Parathyroid adenoma (tissue), 2 donors: Measurements from ENCODE around the gene PVALEF.

Source experiments
- H2AFZ ChIP-seq: fragments of 300-600 bp; sonication (generic); one replicate; pipeline ENCODE4 v1.7.0; 2017; ENCODE audit warnings: antibody characterized with exemption, mild to moderate bottlenecking
- H3K27ac ChIP-seq: fragments of 300-600 bp; sonication (generic); one replicate; pipeline ENCODE4 v1.7.0; 2017
- H3K27me3 ChIP-seq: fragments of 300-600 bp; sonication (generic); one replicate; pipeline ENCODE4 v1.7.0; 2017; ENCODE audit warnings: low read length; ENCODE audit not compliant: control insufficient read depth, insufficient read depth
- H3K36me3 ChIP-seq: fragments of 300-600 bp; sonication (generic); one replicate; pipeline ENCODE4 v1.7.0; 2017; ENCODE audit warnings: low read length; ENCODE audit not compliant: control insufficient read depth, insufficient read depth
- H3K4me1 ChIP-seq: fragments of 300-600 bp; sonication (generic); one replicate; pipeline ENCODE4 v1.7.0; 2017; ENCODE audit warnings: control low read depth
- H3K4me2 ChIP-seq: fragments of 300-600 bp; sonication (generic); one replicate; pipeline ENCODE4 v1.7.0; 2017; ENCODE audit warnings: low read length
- H3K4me3 ChIP-seq: fragments of 300-600 bp; sonication (generic); one replicate; pipeline ENCODE4 v1.7.0; 2017; ENCODE audit warnings: low read depth, low read length
- H3K79me2 ChIP-seq: fragments of 300-600 bp; sonication (generic); one replicate; pipeline ENCODE4 v1.7.0; 2017; ENCODE audit warnings: control low read depth
- H3K9ac ChIP-seq: fragments of 300-600 bp; sonication (generic); one replicate; pipeline ENCODE4 v1.7.0; 2017; ENCODE audit warnings: mild to moderate bottlenecking
- H3K9me3 ChIP-seq: fragments of 300-600 bp; sonication (generic); one replicate; pipeline ENCODE4 v1.7.0; 2017; ENCODE audit warnings: low read length; ENCODE audit not compliant: control insufficient read depth
- TF ChIP-seq, protein P1 (sequence below): fragments of 300-600 bp; sonication (generic); IDR thresholded peaks from one replicate; pipeline ENCODE4 v1.7.0; 2017; ENCODE audit warnings: antibody characterized with exemption, mild to moderate bottlenecking
- donor health status: primary hyperparathyroidism.

PVALEF gene

DNA sequence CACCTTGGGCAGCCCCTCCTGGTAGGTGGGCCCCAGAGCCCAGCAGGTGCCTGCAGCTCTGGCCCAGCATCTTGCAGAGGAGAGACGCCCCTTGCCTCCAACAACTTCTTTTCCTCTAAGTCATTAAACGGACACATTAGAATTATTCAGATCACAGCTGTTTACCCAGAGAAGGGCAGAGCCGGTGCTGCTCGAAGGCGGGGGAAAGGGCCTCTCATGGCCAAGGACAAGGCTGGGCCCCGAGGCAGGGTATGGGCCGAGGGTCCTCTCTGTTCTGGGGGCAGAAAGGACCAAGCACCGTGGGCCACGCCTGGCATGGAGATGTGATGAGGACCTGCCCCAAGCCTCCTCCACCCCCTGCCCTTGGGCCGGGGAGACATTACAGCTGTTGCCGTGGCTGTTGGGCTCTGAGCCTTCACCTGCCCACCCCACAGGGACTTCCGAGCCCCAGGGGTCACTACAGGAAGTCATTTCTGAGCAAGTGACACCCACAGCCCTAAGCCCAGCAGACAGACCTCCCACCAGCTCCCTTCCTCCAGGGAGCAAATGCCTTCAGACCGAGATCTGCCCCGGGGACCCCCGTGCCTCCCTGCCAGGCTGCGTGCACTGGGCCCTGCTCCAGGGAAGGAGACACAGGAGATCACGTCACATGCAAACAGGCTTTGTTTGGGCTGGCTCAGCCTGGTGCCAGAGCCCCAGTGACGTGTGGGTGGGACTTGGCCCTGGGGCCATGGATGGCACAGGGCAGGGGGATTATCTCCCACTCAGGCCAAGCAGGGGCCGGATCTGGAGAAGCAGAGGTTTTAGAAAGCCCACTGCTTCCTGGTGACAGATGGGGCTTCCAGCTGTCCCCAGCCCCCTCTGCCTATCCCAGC lies 699 bp upstream of the PVALEF start:
- H3K27me3 ChIP-seq = no peaks in the 10 kb centered on the region
- H3K79me2 ChIP-seq = peaks cover 18% of the 10 kb centered on the region
- peak overlapping the region; percentile 87 for H3K9ac ChIP-seq
- H3K36me3 ChIP-seq = no peaks in the 10 kb centered on the region
- TF ChIP-seq, protein P1, sequence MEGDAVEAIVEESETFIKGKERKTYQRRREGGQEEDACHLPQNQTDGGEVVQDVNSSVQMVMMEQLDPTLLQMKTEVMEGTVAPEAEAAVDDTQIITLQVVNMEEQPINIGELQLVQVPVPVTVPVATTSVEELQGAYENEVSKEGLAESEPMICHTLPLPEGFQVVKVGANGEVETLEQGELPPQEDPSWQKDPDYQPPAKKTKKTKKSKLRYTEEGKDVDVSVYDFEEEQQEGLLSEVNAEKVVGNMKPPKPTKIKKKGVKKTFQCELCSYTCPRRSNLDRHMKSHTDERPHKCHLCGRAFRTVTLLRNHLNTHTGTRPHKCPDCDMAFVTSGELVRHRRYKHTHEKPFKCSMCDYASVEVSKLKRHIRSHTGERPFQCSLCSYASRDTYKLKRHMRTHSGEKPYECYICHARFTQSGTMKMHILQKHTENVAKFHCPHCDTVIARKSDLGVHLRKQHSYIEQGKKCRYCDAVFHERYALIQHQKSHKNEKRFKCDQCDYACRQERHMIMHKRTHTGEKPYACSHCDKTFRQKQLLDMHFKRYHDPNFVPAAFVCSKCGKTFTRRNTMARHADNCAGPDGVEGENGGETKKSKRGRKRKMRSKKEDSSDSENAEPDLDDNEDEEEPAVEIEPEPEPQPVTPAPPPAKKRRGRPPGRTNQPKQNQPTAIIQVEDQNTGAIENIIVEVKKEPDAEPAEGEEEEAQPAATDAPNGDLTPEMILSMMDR = no peak
- H3K4me2 ChIP-seq = peak overlapping the region; percentile 90
- peak overlapping the region; percentile 63 for H3K4me3 ChIP-seq
- H2AFZ ChIP-seq = peak overlapping the region; percentile 89
- H3K9me3 ChIP-seq = no peaks in the 10 kb centered on the region
- peak overlapping the region; percentile 85 for H3K27ac ChIP-seq
- H3K4me1 ChIP-seq = peaks cover 12% of the 10 kb centered on the region

GRCh38 chr17:81166033-81166492 lies 756 bp downstream of the PVALEF start, which contains the start of gene AATK:
Gene AATK (minus strand): TSS chr17:81166221. CDS start chr17:81165992, 229 bp downstream.
- TF ChIP-seq, protein P1 = no peak
- Histone ChIP-seq H3K27ac (peak within 1 kb of the TSS; percentile 85), H3K36me3 (no peaks in the 10 kb centered on the region), H3K79me2 (peaks cover 22% of the 10 kb centered on the region), H3K27me3 (no peaks in the 10 kb centered on the region), H3K9me3 (no peaks in the 10 kb centered on the region), H3K4me1 (peaks cover 12% of the 10 kb centered on the region), H2AFZ (peak within 1 kb of the TSS; percentile 92), H3K4me2 (peak within 1 kb of the TSS; percentile 90), H3K9ac (peak within 1 kb of the TSS; percentile 87), H3K4me3 (peak within 1 kb of the TSS; percentile 63)

GRCh38 chr17:81167194-81167524 lies 1.9 kb downstream of the PVALEF start:
- Histone ChIP-seq H3K4me2 (no peak overlapping the region), H3K27ac (no peak overlapping the region), H3K27me3 (no peaks in the 10 kb centered on the region), H3K36me3 (no peaks in the 10 kb centered on the region), H3K79me2 (peaks cover 22% of the 10 kb centered on the region), H3K4me1 (peaks cover 12% of the 10 kb centered on the region), H3K9me3 (no peaks in the 10 kb centered on the region), H2AFZ (no peak overlapping the region), H3K4me3 (no peak overlapping the region), H3K9ac (no peak overlapping the region)
- TF ChIP-seq, protein P1 = no peak

DNA sequence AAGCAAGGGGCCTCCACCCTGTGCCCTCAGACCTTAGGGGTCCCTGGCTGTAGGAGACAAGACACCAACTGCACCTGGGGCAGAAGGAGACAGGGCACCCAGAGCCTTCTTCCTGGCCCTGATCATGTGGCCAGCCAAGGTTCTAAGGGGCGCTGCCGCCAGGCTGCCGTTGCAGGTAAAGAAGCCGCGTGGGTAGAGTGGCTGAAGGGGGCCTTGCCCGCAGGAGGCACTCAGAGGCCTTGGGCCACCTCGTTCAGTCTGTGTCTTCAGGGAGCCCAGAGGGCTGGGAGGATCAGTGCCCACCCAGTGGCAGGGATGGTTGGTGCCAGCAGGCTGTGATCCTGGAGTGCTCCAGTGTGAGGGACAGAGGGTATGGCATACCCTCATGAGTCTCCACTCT lies 2.3 kb downstream of the PVALEF start:
- TF ChIP-seq, protein P1 = no peak
- H3K9me3 ChIP-seq = no peaks in the 10 kb centered on the region
- no peak overlapping the region for H3K27ac ChIP-seq
- H3K79me2 ChIP-seq = peaks cover 22% of the 10 kb centered on the region
- H2AFZ ChIP-seq = no peak overlapping the region
- no peaks in the 10 kb centered on the region for H3K27me3 ChIP-seq
- no peak overlapping the region for H3K9ac ChIP-seq
- no peak overlapping the region for H3K4me2 ChIP-seq
- H3K4me1 ChIP-seq = peaks cover 12% of the 10 kb centered on the region
- no peaks in the 10 kb centered on the region for H3K36me3 ChIP-seq
- H3K4me3 ChIP-seq = no peak overlapping the region
